PFSK-1 (cell line): Measurements from ENCODE around the gene R3HCC1L.

Source experiments
- FOXP2 ChIP-seq: optimal IDR thresholded peaks from 2 replicates; pipeline ENCODE3; 2011; ENCODE audit warnings: borderline replicate concordance, control low read depth, inconsistent platforms; ENCODE audit not compliant: insufficient read depth; ENCODE audit errors: extremely low read length, extremely low read depth
- POLR2AphosphoS5 ChIP-seq: IDR thresholded peaks from 2 replicates; pipeline ENCODE4 v1.6.1; 2012; ENCODE audit warnings: low read depth, mild to moderate bottlenecking, control low read depth, low read length, moderate library complexity
- REST ChIP-seq, 2 experiments: IDR thresholded peaks; 2 replicates each; pipeline versions ENCODE4 v1.6.1 to v1.8.0; 2011 to 2012; ENCODE audit warnings: low read depth in 2 of 2, low read length in 2 of 2, control low read depth in 1 of 2, inconsistent platforms in 1 of 2, mild to moderate bottlenecking in 1 of 2, moderate library complexity in 1 of 2; ENCODE audit not compliant: insufficient read depth in 1 of 2
- SIN3A ChIP-seq: IDR thresholded peaks from 2 replicates; pipeline ENCODE4 v1.6.1; 2012; ENCODE audit warnings: mild to moderate bottlenecking, low read length, moderate library complexity, borderline replicate concordance; ENCODE audit not compliant: insufficient read depth
- TAF1 ChIP-seq: IDR thresholded peaks from 2 replicates; pipeline ENCODE4 v1.6.1; 2012; ENCODE audit warnings: low read length, control low read depth, borderline replicate concordance; ENCODE audit not compliant: insufficient read depth

R3HCC1L gene

GRCh38 chr10:98138031-98138430 is 3.6 kb downstream of the R3HCC1L start:
- TF ChIP-seq FOXP2 (no peak), REST (IDR thresholded peaks at IDR 0.05; ENCODE audit: insufficient read depth in 1 of 2, low read depth in 2 of 2, low read length in 2 of 2) (no peak)

GRCh38 chr10:98139431-98139830 is 5.0 kb downstream of the R3HCC1L start:
- TF ChIP-seq POLR2AphosphoS5: no peak
- no peak for TF ChIP-seq SIN3A

- TF ChIP-seq TAF1 (no peak), POLR2AphosphoS5 (no peak), REST (IDR thresholded peaks at IDR 0.05; ENCODE audit: insufficient read depth in 1 of 2, low read depth in 2 of 2, low read length in 2 of 2) (no peak), SIN3A (no peak), FOXP2 (no peak)
Measured at GRCh38 chr10:98141484-98142073, 7.1 kb downstream of the R3HCC1L start.

GRCh38 chr10:98144985-98145384 is 10.5 kb downstream of the R3HCC1L start:
- TF ChIP-seq SIN3A (no peak), TAF1 (no peak)

- no peak for TF ChIP-seq REST (IDR thresholded peaks at IDR 0.05; ENCODE audit: insufficient read depth in 1 of 2, low read depth in 2 of 2, low read length in 2 of 2)
- no peak for TF ChIP-seq FOXP2
- TF ChIP-seq POLR2AphosphoS5: no peak
- no peak for TF ChIP-seq TAF1
- TF ChIP-seq SIN3A: no peak
Measured at GRCh38 chr10:98149858-98150257, 15.4 kb downstream of the R3HCC1L start.

- TF ChIP-seq TAF1 (no peak), REST (IDR thresholded peaks at IDR 0.05; ENCODE audit: insufficient read depth in 1 of 2, low read depth in 2 of 2, low read length in 2 of 2) (no peak), SIN3A (no peak), POLR2AphosphoS5 (no peak), FOXP2 (no peak)
Measured at GRCh38 chr10:98150544-98150943, 16.1 kb downstream of the R3HCC1L start.
